Measurements from ENCODE around the gene DCAF4.

Gene DCAF4, protein sequence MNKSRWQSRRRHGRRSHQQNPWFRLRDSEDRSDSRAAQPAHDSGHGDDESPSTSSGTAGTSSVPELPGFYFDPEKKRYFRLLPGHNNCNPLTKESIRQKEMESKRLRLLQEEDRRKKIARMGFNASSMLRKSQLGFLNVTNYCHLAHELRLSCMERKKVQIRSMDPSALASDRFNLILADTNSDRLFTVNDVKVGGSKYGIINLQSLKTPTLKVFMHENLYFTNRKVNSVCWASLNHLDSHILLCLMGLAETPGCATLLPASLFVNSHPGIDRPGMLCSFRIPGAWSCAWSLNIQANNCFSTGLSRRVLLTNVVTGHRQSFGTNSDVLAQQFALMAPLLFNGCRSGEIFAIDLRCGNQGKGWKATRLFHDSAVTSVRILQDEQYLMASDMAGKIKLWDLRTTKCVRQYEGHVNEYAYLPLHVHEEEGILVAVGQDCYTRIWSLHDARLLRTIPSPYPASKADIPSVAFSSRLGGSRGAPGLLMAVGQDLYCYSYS

DNA sequence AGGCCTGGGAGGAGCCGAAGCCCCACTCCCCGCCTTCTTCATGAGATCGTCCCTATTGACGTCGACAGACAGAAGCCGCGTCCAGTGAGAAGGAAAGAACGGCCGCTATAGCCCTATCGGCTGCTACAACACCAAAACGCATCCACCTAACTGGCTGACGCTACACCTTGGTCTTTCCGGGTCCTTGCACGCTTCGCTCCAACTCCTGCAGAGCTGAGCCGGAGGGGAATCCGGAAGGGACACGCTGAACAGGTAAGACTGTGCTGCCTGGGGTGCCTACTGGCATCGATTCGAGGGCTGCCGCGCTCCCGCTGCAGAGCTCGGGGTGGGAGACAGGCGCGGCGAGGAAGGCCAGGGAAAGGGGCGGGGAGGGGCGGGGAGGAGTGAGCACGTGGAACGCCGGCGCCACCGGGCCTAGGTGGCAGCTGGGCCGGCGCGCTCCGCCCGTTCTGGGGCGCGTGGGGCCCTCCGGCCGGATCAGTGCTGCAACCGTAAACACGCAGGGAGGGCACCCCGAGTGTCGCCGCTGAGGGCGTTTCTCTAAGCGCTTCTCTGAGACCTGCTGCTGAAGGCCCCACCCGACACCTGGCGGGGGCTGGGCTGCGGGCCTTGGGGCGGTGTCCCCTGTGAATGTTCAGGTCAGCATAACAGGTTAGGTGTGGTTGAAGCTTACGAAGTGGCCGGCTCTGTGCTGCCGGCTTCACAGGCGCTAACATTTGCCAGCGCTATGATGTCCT lies at the start of gene DCAF4:
Gene DCAF4, plus strand, starts transcription at position 173 of the 737 bp plus-strand sequence. CDS start 11,515 bp downstream, outside the sequence.
- DNase-seq: peak; percentile 99

DNA sequence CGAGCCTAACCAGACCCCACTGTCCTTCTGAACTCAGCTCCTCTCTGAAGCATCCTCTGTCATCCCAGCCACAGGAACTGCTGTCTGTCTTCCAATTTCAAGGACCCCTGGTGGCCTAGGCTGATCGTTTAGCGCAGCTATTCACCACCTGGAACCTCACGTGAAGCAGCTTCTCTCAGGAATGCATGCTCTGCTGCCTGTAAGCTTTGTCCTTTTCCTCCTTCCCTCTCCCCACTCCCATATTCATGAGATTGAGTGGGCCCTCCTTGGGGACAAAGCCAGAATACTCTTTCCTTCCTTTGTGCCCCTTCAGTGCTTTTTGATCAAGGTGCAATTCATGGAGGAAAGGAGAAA lies 49.6 kb upstream of the DCAF4 start:
- no peak for DNase-seq

DNA sequence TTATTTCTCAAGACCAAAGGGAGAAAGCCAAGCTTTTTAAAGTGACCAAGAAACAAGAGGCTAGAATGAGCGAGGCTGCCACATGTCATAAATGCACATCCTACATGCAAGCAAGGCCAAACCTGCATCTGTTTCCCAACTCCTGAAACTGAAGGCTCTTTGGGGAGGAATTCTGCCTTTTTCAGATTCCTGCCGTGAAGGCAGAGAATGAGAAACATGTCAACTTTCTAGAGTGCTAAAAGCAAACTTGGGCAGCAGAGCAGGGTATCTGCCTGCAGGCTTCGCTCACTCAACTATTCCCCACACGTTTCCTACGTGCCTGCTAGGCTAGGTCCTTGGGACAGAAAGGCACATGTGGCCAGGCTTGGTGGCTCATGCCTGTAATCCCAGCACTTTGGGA lies 47.5 kb upstream of the DCAF4 start:
- no peak for DNase-seq

DNA sequence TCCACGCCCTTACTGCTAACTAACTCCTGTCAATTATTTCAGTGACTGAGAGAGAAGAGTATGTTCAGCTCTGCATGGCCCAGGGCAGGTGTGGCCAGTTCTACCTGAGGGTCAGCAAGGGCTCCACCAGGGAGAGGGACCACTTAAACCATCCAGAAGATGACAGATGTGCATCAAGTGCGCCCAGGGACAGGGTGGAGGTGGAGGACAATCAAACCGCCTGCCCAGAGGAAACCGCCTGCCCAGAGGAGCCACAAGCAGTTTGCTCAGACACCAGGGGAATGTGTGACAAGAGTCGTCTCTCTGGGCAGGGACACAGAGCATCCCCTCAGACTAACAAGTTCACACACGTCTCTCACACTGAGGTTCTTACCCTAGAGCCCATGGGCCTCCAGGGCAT lies 46.8 kb upstream of the DCAF4 start:
- DNase-seq: no peak

DNA sequence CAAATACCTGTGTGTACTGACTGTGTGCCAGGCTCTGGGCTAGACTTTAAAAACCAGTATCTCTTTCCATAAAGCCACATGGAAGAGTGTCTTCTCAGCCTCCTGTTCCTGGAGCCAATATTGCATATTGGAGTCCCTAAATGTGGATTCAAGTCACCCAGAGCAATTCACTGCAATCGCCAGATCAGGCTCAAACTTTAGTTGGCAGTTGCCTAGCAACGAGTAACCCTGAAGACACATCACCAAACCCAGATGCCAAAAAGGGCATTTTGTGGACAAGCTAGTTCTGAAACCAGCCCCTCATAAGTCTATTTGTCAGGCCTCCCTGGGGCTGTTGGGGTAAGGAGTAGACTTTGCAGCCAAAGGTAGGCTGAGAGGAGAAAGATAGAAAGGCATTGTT lies 46.1 kb upstream of the DCAF4 start:
- no peak for DNase-seq

DNA sequence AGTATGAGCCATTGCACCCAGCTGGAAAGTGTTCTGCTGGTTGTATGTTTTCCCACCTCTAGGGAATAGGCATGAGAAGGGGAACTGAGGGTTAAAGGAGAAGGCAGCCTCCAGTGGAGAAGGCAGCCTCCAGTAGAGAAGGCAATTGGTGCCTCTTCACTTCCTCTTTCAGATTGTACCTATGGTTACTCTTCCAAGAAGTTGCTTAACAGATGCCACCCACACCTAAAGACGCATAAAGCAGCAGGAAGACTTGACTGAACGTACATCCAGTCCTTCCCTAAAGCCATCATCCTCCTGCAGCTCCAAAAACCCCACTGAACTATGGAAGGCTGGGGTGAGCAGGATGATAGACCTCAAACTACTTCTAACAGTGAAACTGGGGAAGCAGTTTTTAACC lies 45.4 kb upstream of the DCAF4 start:
- DNase-seq: no peak

DNA sequence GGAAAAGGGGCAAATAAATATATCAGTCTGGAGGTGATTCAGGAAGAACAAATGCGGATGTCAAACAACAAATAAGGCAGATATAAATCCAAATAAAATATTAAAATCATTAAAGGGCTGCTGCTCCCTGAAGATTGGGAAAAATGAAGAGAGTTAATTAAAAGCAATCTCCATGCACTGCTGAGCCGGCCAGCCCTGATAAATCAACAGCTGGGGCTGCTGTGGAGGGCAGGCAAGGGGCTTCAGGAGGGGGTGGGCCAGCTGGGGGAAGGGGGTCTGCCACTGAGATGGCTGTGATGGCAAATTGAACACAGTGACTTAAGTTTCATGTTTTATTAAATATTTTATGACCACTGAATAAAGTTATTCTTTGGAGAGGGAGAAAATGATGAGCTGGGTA lies 44.7 kb upstream of the DCAF4 start:
- no peak for DNase-seq

DNA sequence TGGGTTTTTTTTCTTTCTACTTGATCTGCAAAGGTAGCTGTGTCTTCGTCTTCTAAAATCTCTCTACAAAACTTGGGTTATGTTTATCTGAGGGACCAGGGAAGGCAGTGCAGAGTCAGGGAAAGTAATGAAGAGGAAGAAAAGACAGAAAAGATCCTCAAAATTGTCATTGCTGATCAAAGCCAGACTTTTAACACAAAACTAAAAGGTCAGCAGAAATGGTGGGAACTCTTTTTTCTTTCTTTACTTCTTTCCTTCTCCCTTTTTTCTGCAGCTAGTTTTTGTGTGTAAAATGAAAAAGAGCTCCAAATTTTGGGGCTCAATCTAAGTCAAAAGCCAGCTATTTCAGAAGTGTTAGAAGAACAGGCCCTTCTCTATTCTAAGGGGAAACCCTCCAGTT lies 44.2 kb upstream of the DCAF4 start:
- DNase-seq: no peak

DNA sequence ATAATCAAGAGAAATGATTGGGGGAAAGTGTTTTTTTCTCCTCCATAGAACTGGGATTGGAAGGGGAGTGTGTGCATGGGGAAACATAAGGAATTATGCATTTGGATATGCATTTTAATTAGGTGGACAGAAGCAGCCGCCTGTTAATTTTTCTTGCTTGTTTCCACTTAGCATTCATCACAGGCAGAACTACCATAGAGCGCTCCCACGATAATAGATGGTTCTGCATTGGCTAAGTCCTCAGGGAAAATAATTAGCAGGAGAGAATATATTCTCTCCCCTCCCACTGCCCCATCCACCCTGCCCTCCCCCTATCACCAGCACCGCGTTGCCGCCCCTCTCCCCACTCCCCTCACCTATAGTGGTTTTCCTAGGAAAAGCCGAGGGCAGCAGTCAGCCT lies 43.8 kb upstream of the DCAF4 start:
- DNase-seq: no peak

DNA sequence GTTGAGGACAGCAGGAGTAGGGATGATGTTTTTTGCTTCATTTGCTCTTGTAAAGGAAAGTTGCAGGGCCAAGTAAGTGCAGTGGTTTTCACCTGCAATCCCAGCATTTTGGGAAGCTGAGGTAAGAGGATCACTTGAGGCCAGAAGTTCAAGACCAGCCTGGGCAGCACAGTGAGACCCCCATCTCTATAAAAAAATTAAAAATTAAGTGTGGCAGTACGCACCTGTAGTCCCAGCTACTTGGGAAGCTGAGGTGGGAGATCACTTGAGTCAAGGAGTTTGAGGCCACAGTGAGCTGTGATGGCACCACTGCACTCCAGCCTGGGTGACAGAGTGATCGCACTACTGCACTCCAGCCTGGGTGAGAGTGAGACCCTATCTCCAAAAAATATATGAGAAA lies 43.2 kb upstream of the DCAF4 start:
- no peak for DNase-seq

DNA sequence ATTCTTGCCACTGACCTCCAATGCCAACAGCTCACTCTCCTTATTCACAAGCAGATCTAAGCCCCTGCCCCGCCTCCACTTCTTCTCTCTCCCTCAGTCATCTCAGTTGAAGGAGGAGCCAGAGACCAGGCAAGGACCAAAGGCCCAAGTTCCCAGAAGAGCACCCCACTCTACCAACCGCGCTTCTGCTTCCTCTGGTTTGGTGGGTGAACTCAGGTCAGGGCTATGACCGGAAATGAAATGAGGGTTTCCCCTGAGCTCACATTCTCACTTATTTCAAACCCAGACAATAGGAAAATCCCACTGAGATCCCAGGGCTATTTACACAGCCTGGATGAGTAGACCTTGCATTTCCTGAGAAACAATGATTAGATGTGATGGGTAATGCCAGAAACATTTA lies 42.3 kb upstream of the DCAF4 start:
- DNase-seq: peak; percentile 35

DNA sequence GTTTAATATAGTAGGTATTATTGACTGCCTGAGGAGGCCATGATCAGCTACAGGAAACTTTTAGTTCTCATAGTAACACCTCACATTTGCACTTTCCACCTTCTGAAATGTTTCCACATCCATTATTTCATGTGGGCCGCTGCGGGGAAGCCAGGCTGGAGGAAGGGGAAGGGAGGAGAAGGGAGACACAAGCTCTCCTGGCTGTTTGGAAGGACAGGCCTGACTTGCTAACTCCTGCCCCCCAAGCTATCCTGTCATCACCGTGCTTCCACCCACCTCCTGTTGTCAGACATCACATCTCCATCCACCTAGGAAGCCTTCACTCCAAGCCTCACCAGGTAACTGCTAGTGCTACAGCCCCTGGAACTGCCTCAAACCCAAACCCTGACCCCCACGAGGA lies 41.9 kb upstream of the DCAF4 start:
- no peak for DNase-seq

DNA sequence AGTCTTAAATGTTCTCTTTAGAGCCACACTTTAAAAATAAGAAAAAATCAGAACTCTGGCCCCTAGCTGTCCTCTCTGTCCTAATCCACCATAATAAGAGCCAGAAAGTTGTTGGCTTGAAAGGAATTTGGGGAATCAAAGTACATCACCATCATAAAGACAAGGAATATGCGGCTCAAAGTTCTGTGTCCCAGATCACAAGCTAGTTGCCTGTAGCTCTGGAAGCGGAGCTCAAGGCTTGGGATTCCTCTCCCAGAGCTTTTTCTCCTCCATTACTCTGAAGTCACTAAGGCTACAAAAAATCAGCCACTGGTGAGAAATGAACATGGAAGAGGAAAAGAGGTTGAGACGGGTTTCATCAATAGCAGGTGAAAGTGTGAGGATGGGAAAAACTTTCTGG lies 38.8 kb upstream of the DCAF4 start:
- no peak for DNase-seq

DNA sequence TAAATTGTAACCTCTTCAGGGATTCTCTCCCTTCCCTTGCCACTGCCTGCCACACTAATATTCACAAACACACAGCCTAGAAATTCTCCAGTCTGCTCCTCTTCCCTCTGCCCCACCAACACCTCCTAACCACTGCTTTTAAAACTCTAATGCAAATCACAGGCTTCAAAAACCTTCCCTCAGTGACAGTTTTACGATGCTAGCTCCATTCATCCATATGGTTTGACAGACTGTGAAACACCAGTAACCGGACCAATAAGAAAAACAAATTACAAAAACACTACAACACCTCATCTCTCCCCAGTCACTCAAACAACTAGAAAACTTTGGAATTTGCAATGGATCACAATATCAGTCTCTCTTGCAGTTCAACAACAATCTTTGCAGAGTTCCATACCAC lies 38.1 kb upstream of the DCAF4 start:
- DNase-seq: no peak

DNA sequence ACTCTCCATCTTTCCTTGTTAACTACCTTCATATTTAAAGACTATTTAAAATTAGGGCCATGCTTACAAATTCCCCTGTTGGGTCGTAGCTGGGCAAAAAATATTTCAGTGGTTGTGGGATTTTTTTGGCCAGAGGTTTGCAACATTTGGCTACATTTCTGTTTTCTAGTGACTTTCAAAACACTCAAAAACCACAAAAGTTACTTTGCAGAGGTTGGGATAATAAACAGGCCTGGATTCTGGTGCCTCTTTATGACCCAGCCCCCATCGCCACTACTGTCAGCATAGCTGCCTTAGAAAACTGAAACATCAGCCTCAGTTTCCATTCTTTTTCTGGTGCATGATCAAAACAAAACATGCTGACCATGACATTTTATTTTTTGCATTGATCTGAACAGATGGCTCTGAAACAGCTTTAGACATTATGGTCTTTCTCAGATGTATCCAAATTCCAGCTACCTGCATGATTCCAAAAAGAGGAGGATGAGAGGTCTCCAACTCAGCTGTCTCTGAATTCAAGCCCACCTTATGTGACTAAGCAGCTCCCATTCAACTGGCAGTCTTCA lies 37.5 kb upstream of the DCAF4 start:
- DNase-seq: no peak

DNA sequence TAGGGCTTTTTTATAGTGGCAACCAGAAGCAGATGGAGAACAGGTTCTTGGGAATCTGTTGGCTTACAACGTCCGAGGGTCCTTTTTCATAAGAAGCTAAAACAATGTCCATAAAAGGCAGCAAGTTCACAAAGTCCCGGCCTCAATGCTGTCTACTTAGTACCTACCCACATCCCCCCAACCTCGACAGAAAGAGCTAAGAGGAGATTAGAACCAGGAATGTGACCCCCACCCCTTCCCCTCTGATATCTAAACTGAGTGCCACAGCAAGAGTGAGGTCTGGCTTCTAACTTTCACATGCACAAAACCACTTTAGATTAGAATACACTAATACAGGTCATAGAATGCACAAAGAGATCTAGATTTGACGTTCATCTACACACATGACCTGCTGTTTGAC lies 36.9 kb upstream of the DCAF4 start:
- no peak for DNase-seq

DNA sequence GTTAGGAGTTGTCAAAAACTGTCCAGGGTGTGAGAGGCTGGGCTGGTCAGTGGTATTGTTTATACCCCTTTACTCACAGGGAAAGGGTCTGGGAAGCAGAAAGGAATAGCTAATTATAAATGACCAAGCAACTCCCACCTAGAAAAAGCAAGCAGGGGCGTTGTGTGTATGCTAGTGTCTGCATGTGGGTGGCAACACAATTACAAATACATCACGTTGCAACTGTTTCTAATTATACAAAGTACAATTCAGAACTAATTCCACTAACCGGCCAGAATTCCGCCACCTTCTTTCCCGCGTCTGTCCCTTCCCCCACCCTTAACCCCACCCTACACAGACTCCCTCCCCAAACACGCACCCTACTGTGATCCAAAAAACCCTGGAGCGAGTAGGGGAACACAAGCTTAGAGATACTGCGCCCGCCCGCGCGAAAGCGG lies 34.6 kb upstream of the DCAF4 start:
- DNase-seq: no peak

DNA sequence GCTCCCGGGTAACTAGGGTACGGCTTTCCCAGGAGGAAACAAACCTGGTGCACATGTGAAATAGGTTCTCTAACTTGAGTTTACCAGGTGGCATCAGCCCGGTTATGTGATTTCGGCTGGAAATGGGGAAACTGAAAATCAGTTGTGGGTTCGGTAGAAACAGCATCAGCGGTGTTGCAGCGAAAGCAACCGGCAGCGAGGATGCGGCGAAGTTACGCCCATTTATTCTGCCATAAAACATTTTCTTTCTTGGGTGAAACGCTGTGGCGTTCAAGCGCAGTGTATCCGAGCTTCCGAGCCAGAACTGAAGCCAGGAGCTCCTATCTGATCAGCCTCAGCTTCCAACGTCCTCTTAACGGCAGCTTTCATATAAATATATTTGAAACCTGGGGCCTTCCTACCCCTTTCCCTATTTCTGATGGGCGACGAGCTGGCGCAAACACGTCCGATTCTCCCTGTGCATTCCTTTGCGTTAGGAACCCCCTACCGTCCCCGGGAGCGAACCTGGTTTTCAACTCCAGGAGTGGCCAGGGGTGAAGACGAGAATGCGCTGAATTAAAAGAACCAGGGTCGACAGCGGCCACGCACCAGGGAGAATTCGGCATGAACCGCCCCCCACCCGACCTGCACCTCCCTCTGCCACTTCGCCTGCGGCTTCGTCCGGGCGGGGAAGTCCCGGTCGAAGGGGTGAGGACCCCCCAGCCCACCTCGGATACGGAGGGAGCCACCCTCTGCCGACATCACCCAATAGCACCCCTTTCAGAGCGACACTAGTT lies 34.0 kb upstream of the DCAF4 start:
- DNase-seq: no peak

DNA sequence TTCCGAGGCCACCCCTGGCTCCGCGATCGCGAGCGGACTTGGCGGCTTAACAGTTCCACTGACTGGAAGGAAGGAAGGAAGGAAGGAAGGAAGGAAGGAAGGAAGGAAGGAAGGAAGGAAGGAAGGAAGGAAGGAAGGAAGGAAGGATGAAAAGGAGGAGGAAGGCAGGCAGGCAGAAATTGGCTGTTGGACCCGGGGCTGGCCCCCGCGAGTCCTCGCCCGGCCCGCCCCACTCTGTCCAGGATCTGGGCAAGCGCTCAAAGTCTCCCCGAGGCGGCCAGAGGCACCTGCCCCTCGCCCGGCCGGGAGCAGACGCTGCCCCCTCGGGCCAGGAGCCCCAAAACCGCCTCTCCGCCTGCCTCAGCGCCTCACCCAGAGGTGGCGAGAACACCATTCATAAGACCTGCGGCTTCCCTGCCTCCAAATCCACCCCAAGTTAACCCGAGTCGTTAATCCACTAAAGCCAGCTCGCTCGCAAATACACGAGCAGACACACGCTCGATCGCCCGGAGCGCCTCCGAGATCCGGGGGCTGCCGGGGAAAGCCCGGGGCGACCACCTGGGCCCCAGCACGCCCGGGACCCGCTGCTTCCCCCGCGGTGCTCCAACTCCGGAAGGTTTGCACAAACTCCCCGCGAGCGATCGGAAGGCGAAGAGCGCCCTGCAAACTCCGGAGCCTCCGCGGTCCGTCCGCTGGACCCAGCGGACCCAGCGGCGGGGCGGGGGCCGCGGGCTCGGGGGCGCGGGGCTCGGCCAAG lies 33.2 kb upstream of the DCAF4 start:
- no peak for DNase-seq

DNA sequence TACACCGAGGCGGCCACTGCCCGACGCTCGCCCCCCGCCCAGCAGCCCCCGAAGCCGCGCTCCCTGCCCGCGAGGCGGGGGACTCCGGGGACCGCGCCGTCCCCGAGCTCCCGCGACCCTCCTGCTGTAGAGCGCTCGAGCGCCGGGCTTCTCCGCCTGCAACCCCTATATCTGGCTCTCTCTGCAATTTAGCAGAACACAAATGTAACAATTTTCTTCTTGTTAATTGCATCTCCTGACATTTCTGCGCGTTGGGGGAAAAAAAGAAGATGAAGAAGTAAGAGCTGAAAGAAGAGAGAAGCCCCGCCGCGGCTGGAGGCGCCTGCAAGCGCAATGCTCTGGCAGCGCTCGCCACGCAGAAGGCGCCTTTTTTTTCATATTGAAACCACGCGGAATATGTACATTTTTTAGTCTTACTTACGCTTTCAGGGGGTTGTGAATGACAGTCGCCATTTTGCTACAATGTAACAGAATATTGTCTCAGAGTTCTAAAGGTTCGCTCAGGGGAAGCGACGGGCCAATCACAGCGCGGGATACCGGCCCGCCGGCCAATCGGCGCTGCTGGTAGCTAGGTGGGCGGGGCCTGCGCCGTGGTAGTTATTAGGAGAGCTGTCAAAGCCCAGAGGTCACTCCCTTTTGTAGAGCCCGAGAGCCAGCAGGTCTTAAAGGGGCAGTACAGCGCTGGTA lies 32.5 kb upstream of the DCAF4 start, which contains the start of gene DPF3:
Gene DPF3, minus strand, starts transcription at position 466 of the 687 bp plus-strand sequence. Its CDS starts 13 bp downstream, at position 453.
- DNase-seq: peak; percentile 94

DNA sequence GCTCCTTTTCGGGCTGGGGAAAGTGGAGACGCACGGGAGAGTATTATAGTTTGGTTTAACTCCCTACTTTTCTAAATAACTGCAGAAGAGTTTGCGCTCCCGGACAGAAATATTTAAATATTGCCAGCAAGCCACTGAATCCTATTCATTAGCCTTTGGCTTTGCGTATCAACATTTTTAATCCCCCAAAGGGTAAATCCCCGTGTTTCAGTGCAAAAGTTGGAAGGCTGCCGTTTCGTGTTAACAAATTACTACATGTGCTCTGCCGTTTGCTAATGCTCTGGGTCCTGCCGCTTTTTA lies 32.0 kb upstream of the DCAF4 start:
- DNase-seq: no peak
